Measurements from ENCODE around the gene SEMA6B. TPM values are rescaled to one million over a fixed set of nuclear protein-coding genes. Genes with fewer than 3 reads are reported as not detected.

SEMA6B gene
- total and polyA plus RNA-seq, 2 of the 8 experiments (the other 6 are each of a cell fraction or from before 2014, with no cell fraction given): 31.3 to 54.4 TPM

DNA sequence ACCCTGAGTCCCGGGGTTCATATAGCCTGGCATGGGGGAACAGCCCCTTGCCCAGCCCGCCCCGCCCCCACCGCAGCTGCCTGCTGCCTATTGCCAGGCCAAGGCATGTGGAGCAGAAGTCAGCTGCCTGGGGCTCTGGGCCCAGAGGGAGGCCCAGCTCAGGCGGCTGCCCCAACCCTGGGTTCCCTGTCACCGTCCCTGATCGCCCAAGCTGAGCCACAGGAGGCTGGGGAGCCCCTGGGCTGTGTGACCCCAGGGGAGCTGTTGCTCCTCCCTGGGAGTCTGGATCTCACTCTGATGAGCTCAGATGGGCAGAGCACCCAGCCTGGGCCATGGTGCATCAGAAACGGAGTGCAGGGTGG is 42.6 kb downstream of the SEMA6B start:
- POLR2A ChIA-PET (ENCODE audit: partially characterized antibody): interaction anchor here (0.9 to 3.9 kb wide), 5 partner anchors 9 to 109 kb away, joined by 3 to 27 read pairs (median 11); partner anchors contain the start of gene PLIN5
- Histone ChIP-seq H3K23ac (ENCODE audit: insufficient read length) (no peak overlapping the region), H3K4me1 (replicated peaks in 1 of 4; ENCODE audit: control insufficient read depth in 3 of 4, insufficient read depth in 4 of 4, low read length in 3 of 4) (peaks cover 0 to 3% (median under 1%) of the 10 kb centered on the region in 4 experiments; a peak in 2 of 7 replicates), H3K36me3 (ENCODE audit: control insufficient read depth in 2 of 4, insufficient read depth in 4 of 4, low read length in 3 of 4) (no peaks in the 10 kb centered on the region), H3K9me3 (ENCODE audit: insufficient read depth in 2 of 2, low read depth in 1 of 2, low read length in 1 of 2) (no peaks in the 10 kb centered on the region), H3K56ac (replicated peaks; ENCODE audit: insufficient read length, low read depth, low read length) (no peak overlapping the region), H3K79me1 (ENCODE audit: low read depth, low read length) (no peaks in the 10 kb centered on the region), H2AFZ (ENCODE audit: low read length) (no peak overlapping the region), H3K14ac (ENCODE audit: insufficient read length) (no peak overlapping the region), H2BK15ac (ENCODE audit: low read length) (no peak overlapping the region), H2BK120ac (replicated peaks; ENCODE audit: low read depth, low read length) (no peak overlapping the region), H2AK5ac (ENCODE audit: low read depth, low read length) (no peak overlapping the region), H2BK5ac (ENCODE audit: low read depth, low read length) (no peak overlapping the region), H4K91ac (replicated peaks; ENCODE audit: insufficient read length, low read length) (no peak overlapping the region), H3K27me3 (replicated peaks in 1 of 4; ENCODE audit: control insufficient read depth in 3 of 4, extremely low read depth in 1 of 4, insufficient read depth in 3 of 4, low read length in 3 of 4) (peaks cover 2 to 41% (median 28%) of the 10 kb centered on the region in 4 experiments), H3K27ac (ENCODE audit: low read depth, low read length) (no peak overlapping the region), H3K9ac (replicated peaks in 1 of 4; ENCODE audit: extremely low read depth in 1 of 4, low read depth in 3 of 4, low read length in 3 of 4) (no peak overlapping the region), H2BK20ac (ENCODE audit: low read length) (no peak overlapping the region), H2BK12ac (ENCODE audit: low read depth, low read length) (no peak overlapping the region), H3K4me2 (ENCODE audit: insufficient read depth in 1 of 2, low read depth in 2 of 2, low read length in 2 of 2) (no peak overlapping the region), H3K23me2 (ENCODE audit: low read depth, low read length) (no peaks in the 10 kb centered on the region), H3K4ac (replicated peaks; ENCODE audit: insufficient read length, low read depth, low read length) (no peak overlapping the region), H4K8ac (ENCODE audit: extremely low read depth, insufficient read depth, low read length) (no peak overlapping the region), H3K4me3 (ENCODE audit: extremely low read depth in 1 of 4, insufficient read depth in 2 of 4, low read depth in 3 of 4, low read length in 4 of 4) (no peak overlapping the region), H3K18ac (ENCODE audit: extremely low read depth, low read length) (no peak overlapping the region), H4K5ac (ENCODE audit: insufficient read length, low read depth, low read length) (no peak overlapping the region), H3K79me2 (ENCODE audit: control insufficient read depth in 1 of 2, insufficient read depth in 2 of 2, low read length in 2 of 2) (no peaks in the 10 kb centered on the region), H4K20me1 (replicated peaks in 1 of 2; ENCODE audit: control insufficient read depth in 1 of 2, insufficient read depth in 2 of 2, low read length in 2 of 2) (peaks cover 0 to 3% of the 10 kb centered on the region in 2 experiments)
- CTCF ChIA-PET (ENCODE audit: partially characterized antibody): interaction anchor here (0.8 to 5.8 kb wide), 7 partner anchors 9 to 109 kb away, joined by 3 to 62 read pairs (median 3); partner anchors contain the start of gene SEMA6B
- DNase-seq (ENCODE audit: low read depth in 1 of 2, low spot score in 2 of 2) (no peak), FAIRE-seq (no peak)
- TF ChIP-seq EGR1 (IDR thresholded peaks at IDR 0.05; ENCODE audit: borderline replicate concordance, low read depth, low read length) (no peak), CHD2 (IDR thresholded peaks at IDR 0.05; ENCODE audit: low read length) (no peak), NANOG (IDR thresholded peaks at IDR 0.05; ENCODE audit: insufficient read depth, low read depth, low read length, poor library complexity, severe bottlenecking) (no peak)
- 79% methylated on average over 6 of the region's 8 CpGs; no CpG with 5 or more reads in 1 of the 2 experiments for WGBS, 2 experiments (ENCODE audit: extremely low coverage in 1 of 2, insufficient coverage in 1 of 2, insufficient read length in 1 of 2, insufficient replicate concordance in 2 of 2, low coverage in 1 of 2, low lambda C conversion rate in 2 of 2, missing lambda C conversion rate in 1 of 2)

Data from H1 (cell line).